Activated CD4-positive, alpha-beta T cell treated with anti-CD3 and anti-CD28 coated beads for 1 hour (primary cell): ENCODE data around the gene TMEM156.

Source experiments
- DNase-seq: peaks from one replicate; pipeline ENCODE4 v3.0.0-alpha.2; 2020

TMEM156 gene, protein sequence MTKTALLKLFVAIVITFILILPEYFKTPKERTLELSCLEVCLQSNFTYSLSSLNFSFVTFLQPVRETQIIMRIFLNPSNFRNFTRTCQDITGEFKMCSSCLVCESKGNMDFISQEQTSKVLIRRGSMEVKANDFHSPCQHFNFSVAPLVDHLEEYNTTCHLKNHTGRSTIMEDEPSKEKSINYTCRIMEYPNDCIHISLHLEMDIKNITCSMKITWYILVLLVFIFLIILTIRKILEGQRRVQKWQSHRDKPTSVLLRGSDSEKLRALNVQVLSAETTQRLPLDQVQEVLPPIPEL

DNA sequence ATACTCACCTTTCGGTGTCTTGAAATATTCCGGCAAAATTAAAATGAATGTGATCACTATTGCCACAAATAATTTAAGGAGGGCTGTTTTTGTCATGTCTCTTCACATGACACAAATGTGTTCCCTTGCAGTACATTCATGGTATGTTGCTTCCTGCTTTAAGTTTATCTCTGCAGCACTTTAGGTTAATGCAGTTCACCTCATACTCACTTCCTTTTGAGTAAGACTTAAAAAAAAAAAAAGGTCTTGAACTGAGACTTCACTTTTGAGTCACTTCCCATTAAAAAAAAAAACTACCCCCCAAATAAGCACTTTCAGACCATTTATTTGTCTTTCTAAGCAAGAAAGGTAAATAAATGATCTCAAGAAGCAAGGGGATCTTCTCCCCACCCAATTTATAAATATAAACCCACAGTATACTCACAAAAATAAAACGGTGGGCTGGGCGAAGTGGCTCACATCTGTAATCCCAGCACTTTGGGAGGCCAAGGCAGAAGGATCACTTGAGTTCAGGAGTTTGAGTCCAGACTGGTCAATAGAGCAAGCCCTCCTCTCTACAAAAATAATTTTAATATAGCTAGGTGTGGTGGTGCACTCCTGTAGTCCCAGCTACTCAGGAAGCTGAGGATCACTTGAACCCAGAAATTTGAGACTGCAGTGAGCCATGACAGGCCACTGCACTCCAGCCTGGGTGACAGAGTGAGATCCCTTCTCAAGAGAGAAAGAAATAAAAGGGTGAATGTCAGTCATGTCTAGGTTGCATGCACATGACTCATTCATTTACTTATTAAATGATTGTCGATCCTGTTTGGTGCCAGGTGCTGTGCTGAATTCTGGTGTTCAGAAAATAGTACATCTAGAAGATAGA, at the start of gene TMEM156:
Gene TMEM156 (minus strand): TSS at position 192 of the 868 bp plus-strand sequence. CDS start 96 bp downstream, at position 96.
- DNase-seq: no peak

DNA sequence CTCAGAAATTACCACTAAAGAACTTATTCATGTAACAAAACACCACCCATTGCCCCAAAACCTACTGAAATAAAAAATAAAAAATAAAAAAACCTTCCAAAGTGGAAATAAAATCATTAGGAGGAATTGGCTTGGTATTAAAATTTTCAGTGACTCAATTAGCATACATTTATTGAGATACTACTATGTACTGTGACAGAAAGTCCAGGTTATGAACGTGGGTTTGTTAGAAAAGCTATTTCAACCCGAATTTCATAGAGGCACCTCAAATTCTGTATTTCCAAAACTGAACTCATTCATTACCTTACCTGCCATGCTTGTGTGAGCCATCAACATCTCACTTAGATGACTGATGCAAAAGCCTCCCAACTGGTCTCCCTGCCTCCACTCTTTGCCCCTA, 46.6 kb upstream of the TMEM156 start:
- DNase-seq: no peak

DNA sequence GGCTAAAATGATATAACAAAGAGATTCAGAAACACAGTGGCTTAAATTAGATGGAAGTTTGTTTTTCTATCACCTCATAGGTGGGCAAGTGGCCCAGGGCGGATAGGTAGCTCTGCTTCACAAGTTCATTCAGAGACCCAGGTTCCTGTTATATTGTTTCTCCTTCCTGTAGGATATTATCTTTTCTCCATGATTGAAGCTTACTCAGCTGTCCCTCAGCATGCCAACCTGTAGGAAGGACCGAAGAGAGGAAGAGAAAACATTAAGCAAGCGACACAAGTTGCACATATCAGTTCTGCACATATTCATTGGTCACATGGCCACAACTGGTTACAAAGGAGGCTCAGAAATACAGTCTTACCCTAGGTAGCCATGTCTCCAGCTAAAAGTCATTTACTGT, 36.7 kb upstream of the TMEM156 start:
- DNase-seq: no peak

DNA sequence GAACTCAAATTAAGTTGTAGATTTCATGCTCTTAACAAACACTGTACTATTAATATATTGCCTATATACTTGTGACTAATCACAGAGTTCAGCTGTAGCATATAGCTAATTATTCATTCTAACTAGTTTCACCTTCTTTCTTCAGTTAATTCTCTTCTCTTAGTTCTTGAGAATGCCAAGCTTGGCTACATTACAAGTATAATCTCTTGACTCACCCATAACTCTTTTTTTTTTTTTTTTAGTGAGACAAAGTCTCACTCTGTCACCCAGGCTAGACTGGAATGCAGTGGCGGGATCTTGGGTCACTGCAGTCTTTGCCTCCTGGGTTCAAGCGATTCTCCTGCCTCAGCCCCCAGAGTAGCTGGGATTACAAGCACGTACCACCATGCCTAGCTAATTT, 35.2 kb upstream of the TMEM156 start:
- DNase-seq: no peak

DNA sequence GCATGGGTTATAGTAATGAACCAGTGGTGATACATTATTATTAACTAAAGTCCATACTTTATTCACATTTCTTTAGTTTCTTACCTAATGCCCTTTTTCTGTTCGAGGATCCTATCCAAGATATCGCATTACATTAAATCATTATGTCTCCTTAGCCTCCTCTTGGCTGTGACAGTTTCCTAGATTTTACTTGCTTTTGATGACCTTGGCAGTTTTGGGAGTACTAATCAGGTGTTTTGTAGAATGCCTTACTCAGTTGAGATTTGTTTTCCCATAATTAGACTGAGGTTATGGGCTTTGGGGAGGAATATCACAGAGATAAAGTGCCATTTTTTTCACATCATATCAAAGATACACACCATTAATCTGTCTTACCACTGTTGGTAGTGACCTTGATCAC, 34.8 kb upstream of the TMEM156 start:
- no peak for DNase-seq

DNA sequence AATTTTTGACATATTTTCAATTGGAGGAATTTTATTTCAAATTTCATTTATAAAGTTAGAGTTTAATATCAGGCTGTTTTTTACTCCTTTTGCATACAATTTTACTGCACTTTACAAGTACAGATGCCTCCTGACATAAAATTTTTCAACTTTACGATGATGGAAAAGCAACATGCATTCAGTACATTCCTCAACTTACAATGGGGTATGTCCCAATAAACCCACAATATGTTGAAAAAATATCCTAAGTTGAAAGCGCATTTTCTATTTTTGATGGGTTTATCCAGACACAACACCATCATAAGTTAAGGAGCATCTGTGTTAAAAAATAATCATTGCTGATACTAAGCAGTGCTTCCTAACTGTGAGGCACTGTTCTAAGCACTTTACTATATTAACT, 34.2 kb upstream of the TMEM156 start:
- no peak for DNase-seq

DNA sequence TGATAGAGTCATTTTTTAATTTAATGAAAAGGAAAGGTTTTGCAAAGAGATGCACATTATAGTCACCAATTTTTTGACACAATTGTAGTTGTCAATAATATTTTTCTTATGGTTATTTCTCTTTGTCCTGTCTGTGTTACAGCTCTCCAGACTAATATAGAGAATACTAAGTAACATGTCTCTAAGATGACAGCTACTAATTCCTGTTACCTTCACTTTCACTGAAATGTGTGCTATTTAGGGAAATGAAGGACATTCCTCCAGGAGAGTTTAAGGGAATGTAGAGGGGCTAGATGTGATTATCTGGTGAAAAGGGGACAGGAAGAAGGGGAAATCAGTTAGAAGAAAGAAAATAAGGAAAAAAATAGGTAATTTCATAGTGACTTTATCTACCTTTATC, 31.2 kb upstream of the TMEM156 start:
- DNase-seq: no peak

DNA sequence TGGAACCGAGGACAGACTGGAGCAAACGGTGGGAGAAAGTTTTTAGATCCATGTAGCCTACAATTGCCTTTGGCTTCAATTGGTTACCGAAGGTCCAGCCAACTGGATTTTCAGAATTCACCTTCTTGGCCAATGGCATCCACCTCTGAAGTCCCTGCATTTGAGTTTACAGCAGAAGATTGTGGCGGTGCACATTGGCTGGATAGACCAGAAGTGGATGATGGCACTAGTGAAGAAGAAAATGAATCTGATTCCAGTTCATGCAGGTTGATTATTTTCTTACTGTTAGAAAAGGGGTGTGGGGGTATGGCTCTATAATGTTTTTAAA, 30.5 kb upstream of the TMEM156 start:
- DNase-seq: no peak

DNA sequence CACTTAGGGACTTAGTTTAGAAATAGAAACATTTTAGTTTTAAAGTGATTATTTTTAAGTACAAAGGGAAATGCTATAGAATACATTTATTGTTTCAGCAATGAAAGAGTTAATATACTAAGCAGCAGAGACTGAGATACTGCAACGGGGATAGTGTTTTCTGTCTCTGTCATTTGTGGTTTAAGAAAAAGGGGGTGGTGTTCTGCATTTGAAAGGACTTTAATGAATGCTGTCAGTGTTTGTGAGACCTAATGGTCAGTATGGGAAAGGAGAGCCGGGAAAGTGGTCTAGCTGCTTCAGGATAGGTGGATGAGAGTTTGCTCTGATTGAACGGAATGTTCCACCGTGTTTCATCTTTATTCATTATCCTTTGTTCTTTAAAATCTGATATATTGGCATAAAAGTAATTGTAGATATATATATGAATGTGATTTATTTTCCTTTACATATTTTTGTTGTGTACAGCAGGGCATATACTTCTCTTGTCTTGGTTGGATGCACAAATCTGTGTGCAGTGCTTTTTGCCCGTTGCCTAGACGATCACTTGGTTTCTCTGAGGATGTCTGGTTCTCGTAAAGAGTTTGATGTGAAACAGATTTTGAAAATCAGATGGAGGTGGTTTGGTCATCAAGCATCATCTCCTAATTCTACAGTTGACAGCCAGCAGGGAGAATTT, 30.0 kb upstream of the TMEM156 start, which contains the start of gene KLHL5:
Gene KLHL5 (plus strand): TSS at position 139 of the 676 bp plus-strand sequence. CDS start 421 bp downstream, at position 560.
- DNase-seq: no peak

DNA sequence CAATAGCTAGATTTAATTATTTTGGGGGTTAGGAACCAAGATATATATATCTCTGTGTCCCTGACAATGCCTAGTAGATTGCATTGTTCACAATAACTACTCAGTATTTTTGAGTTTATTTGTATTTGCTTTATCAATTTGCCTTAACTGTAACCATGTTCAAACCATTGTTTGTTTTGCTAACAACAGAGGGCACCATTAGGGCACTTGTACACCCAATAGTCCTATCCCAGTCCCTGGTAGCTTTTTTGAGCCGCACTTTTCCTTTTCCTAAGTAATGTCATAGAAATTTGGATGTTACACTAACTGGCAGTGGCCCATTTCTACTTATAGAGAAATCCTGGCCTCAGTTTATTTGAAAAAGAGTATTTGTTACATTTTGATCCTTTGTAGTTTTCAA, 29.2 kb upstream of the TMEM156 start:
- no peak for DNase-seq

DNA sequence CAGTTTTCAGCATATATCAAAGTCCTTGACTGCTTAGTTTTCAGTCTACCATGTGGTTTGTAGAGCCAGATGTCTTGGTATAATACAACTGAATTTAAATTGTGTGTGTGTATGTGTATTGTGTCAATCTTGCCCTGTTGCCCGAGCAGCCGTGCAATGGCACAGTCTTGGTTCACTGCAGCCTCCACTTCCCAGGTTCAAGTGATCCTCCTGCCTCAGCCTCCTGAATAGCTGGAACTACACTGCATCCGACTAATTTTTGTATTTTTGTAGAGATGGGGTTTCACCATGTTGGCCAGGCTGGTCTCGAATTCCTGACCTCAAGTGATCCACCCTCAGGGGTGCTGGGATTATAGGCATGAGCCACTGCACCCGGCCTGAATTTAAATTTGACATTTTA, 23.8 kb upstream of the TMEM156 start:
- no peak for DNase-seq

DNA sequence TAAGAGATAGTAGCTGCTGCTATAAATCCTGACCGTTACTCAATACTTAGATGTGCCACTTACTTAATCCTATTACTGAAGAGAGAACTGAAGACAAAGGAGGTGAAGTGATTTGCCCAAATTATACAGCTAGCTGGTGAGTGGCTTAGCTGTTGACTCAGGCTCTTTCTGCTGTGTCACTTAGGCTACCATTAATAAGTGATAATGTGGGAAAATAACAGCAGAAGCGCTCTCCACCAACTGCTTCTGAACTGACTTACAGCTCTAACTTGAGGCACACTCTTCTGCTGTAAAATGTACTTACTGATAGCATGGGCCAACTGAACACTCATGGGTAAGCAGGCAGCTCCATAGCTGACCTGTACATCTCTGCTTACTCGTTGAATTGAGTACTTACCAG, 22.3 kb upstream of the TMEM156 start:
- no peak for DNase-seq

DNA sequence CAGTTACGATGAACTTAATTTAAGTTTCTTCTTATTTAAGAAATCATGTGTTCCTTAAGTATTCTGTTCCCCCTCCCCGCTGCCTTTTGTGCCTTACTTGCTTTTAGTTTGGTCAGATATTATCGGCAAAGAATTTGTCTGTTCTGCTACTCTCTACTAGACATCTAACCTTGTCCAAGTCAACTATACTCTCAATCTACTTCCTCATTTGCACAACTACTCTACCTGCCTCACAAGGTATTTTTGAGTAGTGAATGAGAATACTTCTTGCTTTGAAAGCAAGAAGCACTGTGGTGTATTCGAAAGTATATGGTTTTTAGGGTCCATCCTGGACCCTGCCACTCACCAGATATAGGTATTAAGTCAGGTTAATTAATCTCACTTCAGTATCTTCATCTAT, 21.8 kb upstream of the TMEM156 start:
- DNase-seq: no peak

DNA sequence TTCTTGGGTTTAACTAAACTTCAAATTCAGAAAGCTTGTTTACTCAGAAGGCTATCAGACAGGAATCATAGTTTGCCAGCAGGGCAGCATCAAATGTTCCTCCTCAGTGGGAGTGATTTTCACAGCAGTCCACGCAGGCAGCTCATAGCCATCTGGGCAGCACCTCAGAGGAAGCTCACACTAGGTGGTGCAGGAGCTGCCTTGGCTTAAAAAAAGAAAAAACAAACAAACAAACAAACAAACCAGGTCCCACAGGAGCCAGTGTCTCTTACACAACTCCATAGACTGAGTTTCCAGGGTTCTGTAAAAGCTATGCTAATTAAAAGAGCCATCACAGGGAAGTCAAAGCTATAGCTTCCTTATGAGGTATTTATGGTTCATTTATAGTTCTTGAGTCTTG, 19.3 kb upstream of the TMEM156 start:
- no peak for DNase-seq

DNA sequence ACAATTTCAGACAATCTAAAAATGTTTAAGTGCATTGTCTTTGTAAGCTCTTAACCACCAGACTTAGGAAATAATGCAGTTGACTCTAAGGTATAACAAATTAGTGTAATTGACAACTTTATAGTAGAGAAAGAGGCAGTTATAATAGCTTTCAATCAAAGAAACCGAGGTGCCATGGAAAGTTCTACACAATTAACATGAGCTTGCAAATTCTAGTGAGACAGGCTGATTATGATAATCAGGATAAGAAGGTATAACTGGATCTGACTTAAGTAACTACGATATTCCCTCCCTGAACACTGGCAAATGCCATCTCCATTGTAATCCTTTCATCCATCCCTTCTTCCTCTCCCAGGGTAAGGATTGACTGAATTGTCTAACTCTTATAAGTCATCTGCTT, 18.4 kb upstream of the TMEM156 start:
- DNase-seq: no peak

DNA sequence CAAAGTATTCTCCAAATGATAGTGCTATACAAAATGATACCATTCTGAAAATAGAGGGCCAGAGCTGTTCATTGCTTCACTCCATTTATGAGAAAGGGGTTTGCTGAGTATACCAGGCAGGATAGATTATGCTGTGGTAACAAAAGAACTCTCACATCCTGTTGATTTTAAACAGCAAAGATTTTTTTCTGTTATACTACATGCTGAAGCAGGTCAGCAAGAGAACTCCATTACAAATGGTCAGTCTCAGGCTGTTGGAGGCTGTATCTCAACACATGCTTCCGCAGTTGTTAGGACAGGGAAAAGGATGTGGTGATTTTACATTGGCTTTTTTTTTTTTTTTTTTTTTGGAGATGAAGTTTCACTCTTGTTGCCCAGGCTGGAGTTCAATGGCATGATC, 16.1 kb upstream of the TMEM156 start:
- no peak for DNase-seq

DNA sequence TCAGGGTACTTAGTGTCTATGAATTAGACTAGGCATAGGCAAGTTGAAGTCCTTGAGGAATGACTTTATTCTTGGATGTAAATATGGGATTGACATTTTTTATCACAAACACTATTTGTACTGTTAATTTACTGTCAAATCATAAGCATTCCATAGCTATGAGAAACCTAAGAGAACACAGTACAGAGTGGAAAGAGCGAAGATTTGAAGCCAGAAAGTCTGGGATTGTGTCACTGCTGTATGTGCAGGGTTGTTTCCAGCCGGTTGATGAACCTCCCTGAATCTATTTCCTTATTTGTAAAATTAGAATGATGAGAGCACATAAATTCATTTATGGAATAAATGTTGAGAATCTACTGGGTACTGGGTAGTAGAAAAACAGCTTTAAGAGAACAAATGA, 15.5 kb upstream of the TMEM156 start:
- no peak for DNase-seq

DNA sequence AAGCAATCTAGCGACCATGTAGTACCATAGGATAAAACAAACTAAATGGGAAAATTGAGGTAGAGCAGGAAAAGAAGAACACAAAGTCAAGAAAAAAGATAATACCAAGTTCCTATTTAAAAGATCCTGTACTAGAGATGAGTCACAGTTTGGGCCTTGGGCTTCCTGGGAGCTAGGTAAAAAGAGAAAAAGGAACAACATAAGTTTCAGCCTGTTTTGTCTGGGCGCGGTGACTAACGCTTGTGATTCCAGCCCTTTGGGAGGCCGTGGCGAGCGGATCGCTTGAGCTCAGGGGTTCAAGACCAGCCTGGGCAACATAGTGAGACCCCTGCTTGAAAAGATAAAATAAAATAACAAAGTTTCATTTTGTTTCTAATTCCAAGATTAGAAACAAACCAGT, 14.0 kb upstream of the TMEM156 start:
- no peak for DNase-seq

DNA sequence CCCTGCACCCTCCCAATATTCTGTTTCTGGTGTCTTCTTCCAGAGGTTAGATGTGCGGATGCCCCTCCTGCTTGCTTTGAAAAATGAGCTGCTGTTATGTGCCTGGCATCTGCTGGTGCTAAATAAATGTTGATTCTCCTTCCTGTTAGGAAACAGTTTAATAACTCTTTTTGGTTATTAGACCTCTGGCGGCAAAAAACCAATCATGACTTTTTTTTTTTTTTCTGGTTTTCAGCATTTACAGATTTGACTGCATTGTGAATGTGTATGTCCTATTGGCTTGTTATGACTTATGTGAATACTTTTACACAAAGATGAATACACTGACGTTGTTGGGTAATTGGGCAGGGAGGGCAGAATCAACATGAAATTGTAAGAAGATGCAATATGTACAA, 13.6 kb upstream of the TMEM156 start:
- no peak for DNase-seq

DNA sequence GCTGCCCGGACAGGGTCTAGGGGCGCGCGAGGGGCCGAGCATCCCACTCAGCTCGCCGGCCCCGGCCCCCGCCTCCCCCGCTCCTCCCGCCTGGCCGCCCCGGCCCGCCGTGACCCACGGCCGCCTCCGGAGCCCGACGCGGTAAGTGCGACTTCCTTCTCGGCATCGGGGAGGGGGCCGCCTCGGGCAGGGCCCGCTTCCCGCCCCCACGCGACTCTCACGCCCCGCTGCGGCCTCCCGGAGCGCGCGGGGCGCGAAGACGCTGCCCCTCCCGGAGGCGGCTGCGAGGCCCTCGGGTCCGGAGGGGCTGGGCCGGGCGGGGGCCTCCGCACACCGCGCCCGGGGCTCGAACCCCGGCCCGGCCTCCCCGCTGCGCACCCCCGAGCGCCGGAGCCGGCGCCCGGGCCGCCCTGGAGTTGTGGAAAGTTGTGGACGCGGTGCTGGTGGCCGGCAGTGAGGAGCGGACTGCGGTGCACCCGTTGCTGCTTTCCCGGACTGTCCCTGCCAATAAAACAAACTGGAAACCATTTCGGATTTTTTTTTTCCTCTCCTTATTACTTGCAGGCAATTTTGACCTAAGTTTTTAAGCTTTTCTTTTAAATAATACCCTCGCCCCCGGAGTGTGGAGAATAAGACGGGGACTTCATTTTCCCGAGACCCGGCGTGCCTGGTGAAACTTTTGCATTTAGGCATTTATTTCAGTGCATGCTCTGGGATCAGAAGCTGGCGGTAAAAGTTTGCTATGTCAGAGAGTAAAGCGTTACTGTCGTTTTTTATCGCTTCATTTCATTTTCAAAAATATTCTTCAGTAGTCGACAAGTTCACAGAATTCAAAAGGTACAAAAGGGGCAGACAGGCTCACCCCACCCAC, 13.0 kb upstream of the TMEM156 start:
- no peak for DNase-seq

DNA sequence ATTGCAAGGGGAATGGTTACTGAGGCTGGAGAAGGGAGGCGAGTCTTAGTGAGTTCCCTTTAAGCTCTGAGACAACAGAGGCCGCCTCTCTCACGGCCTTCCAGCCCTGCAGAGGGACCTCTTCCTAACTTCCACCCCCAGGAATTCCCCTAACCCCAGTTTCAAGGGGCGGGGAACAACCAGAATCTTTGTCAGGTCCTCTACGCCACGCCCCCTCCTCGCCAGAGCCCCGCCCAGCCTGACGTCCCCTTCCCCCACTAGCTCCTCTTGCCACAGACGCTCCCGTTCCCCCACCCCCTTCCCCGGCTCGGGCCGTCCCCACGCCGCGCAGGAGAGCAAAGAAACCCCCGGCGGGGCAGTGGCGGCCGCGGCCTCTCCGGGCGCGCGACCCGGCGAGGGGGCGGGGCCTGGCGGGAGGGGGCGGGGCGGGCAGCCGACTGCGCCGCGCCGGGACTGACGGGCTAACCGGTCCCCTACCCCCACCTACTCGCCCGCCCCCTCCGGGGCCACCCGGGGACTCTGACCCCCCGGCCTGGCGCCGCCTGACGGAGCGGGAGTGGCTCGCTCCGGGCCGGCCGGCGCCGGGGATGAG, 12.3 kb upstream of the TMEM156 start:
- DNase-seq: peak; percentile 90

DNA sequence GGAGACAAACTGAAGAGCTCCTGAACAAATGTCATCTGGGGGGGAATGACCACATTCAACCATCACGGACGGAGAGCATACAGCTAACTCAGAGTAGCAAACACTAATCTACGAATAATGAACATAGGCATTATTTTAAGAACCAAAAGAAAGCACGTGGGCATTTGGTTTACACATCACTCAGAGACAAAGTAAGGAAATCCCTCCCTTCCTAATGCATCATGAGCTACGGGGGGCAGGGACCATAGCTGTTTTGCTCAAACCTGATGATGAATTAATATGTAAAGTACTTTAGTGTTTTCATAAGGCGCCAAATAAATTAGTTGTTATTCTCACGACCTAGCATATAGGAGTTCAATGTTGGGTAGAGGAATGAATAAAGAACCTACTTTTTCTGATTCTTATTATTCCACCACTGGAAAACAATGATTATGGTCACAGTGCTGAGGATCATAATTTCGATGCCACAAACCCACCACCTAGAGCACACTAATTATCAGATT, 11.7 kb upstream of the TMEM156 start:
- no peak for DNase-seq
